NCI-H2081 treated with DMSO at 0.1 percent for 48 hours (cell line): Measurements from ENCODE around the gene LIPC.

Experiments
- DNase-seq: peaks from one replicate; lab custom pipeline; 2025; lab: John Stamatoyannopoulos, UW

LIPC gene

GRCh38 chr15:58538225-58538727 is 106.5 kb downstream of the LIPC start:
- DNase-seq, result no peak

- DNase-seq, result no peak
Observed at GRCh38 chr15:58538901-58539300, 107.1 kb downstream of the LIPC start.

GRCh38 chr15:58539548-58539947 is 107.8 kb downstream of the LIPC start:
- no peak for DNase-seq

- no peak for DNase-seq
Observed at GRCh38 chr15:58541410-58542087, 109.8 kb downstream of the LIPC start.

GRCh38 chr15:58543664-58544335 is 112.0 kb downstream of the LIPC start:
- DNase-seq, result no peak

GRCh38 chr15:58544756-58545155 is 113.0 kb downstream of the LIPC start:
- DNase-seq, result no peak

- DNase-seq, result no peak
Observed at GRCh38 chr15:58545307-58546065, 113.7 kb downstream of the LIPC start.

GRCh38 chr15:58546066-58546591 is 114.3 kb downstream of the LIPC start:
- DNase-seq, result no peak

- DNase-seq, result no peak
Observed at GRCh38 chr15:58546635-58547627, 115.1 kb downstream of the LIPC start.

- DNase-seq, result no peak
Observed at GRCh38 chr15:58547628-58548307, 116.0 kb downstream of the LIPC start.

GRCh38 chr15:58548308-58549012 is 116.7 kb downstream of the LIPC start:
- no peak for DNase-seq

GRCh38 chr15:58549013-58549784 is 117.4 kb downstream of the LIPC start:
- no peak for DNase-seq

- DNase-seq, result no peak
Observed at GRCh38 chr15:58549785-58550074, 117.9 kb downstream of the LIPC start.

- DNase-seq, result no peak
Observed at GRCh38 chr15:58551084-58551763, 119.4 kb downstream of the LIPC start.

- DNase-seq, result no peak
Observed at GRCh38 chr15:58551764-58552504, 120.1 kb downstream of the LIPC start.

- DNase-seq, result no peak
Observed at GRCh38 chr15:58552505-58553364, 120.9 kb downstream of the LIPC start.

GRCh38 chr15:58553365-58553918 is 121.7 kb downstream of the LIPC start:
- DNase-seq, result no peak
